Stimulated activated CD8-positive, alpha-beta memory T cell treated with anti-CD3 and anti-CD28 coated beads, Interleukin-4, amount 100 ng/mL, for 4 hours (primary cell): Measurements from ENCODE around the gene IER5L.
"Not testable (repeated sequence)": the region's sequence is repeated elsewhere in the genome, so short reads cannot be mapped to it uniquely, and the experiment has no call there.

Experiments
- DNase-seq, 2 donors: peaks; one replicate each; pipeline ENCODE4 v3.0.0-alpha.2; 2020; ENCODE audit warnings: low read depth in 2 of 2, low spot score in 1 of 2

Gene IER5L

GRCh38 chr9:129163198-129163670 lies 14.8 kb downstream of the IER5L start:
- not testable (repeated sequence) for DNase-seq

GRCh38 chr9:129162497-129163197 lies 15.4 kb downstream of the IER5L start:
- no peak for DNase-seq

GRCh38 chr9:129161534-129161837 lies 16.6 kb downstream of the IER5L start:
- DNase-seq: no peak

GRCh38 chr9:129160712-129161533 lies 17.1 kb downstream of the IER5L start:
- no peak for DNase-seq

- no peak for DNase-seq
Measured at GRCh38 chr9:129156163-129156562, 21.9 kb downstream of the IER5L start.

- DNase-seq: no peak
Measured at GRCh38 chr9:129154866-129155477, 23.1 kb downstream of the IER5L start.

- no peak for DNase-seq
Measured at GRCh38 chr9:129151469-129151868, 26.6 kb downstream of the IER5L start.

- DNase-seq: no peak
Measured at GRCh38 chr9:129150672-129151211, 27.3 kb downstream of the IER5L start.

- DNase-seq: no peak
Measured at GRCh38 chr9:129150122-129150521, 27.9 kb downstream of the IER5L start.

GRCh38 chr9:129149442-129149841 lies 28.6 kb downstream of the IER5L start:
- no peak for DNase-seq

- DNase-seq: no peak
Measured at GRCh38 chr9:129148463-129149204, 29.4 kb downstream of the IER5L start.

- DNase-seq: no peak
Measured at GRCh38 chr9:129146441-129146941, 31.6 kb downstream of the IER5L start.

GRCh38 chr9:129145841-129146292 lies 32.2 kb downstream of the IER5L start:
- no peak for DNase-seq

GRCh38 chr9:129145316-129145715 lies 32.7 kb downstream of the IER5L start:
- no peak for DNase-seq

GRCh38 chr9:129143031-129143927 lies 34.8 kb downstream of the IER5L start:
- peak; percentile 50 to 54 for DNase-seq

- DNase-seq: no peak
Measured at GRCh38 chr9:129142138-129142935, 35.7 kb downstream of the IER5L start.

- DNase-seq: peak in 1 of 2 donors; percentile 29
Measured at GRCh38 chr9:129141066-129142041, 36.7 kb downstream of the IER5L start.
